ENCODE results near the gene CYTIP. TPM values are rescaled to one million over a fixed set of nuclear protein-coding genes. Genes with fewer than 3 reads are reported as not detected.

CYTIP gene
- total and polyA plus RNA-seq, 4 donors, result 1.6 to 5.5 (median 2.1) TPM

- no peaks in the 10 kb centered on the region for H3K27me3 ChIP-seq (ENCODE audit: control insufficient read depth in 4 of 4, insufficient read depth in 4 of 4, low read length in 3 of 4)
- peak overlapping the region; percentile 26 to 68 for H3K9ac ChIP-seq (ENCODE audit: low read depth in 1 of 2, low read length in 2 of 2)
- no peaks in the 10 kb centered on the region for H3K36me3 ChIP-seq (ENCODE audit: control insufficient read depth in 4 of 4, insufficient read depth in 3 of 4, low read depth in 1 of 4, low read length in 3 of 4)
- TF ChIP-seq SP1 (IDR thresholded peaks at IDR 0.05) (no peak), YY1 (IDR thresholded peaks at IDR 0.05) (no peak), HNF4A (conservative IDR thresholded peaks at IDR 0.05) (no peak), NR2F2 (IDR thresholded peaks at IDR 0.05) (no peak)
- H3K4me3 ChIP-seq (ENCODE audit: low read depth in 1 of 3, low read length in 3 of 3), result peak overlapping the region; percentile 18 to 53 (median 18)
- peaks cover 0 to 3% (median 0%) of the 10 kb centered on the region in 4 donors for H3K4me1 ChIP-seq (ENCODE audit: control insufficient read depth in 4 of 4, insufficient read depth in 4 of 4, low read length in 3 of 4)
- peak overlapping the region; percentile 80 to 85 for H3K27ac ChIP-seq (ENCODE audit: low read depth in 1 of 2, low read length in 2 of 2)
- DNase-seq (ENCODE audit: low spot score), result no peak
- no peaks in the 10 kb centered on the region for H3K9me3 ChIP-seq (ENCODE audit: control insufficient read depth in 4 of 4, low read length in 3 of 4)
These were observed 799 bp downstream of the CYTIP start for GRCh38 chr2:157443090-157443489.

DNA sequence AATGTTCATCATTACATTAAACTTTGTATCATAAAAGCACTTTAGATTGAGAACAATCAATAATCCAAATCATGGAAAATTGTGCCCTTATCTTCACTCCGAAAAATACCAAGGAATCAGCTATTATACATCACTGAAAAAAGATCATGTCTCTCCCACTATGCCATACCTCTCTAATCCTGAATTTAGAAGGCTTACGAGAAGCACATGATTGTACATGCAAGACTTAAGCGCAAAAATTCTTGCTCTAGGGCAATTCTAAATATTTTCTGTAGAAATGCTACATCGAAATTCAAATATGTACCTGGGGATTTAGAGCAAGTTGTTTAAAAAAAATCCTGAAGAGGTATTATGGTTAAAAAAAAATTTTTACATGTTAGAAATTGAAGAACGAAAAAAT lies 1.3 kb downstream of the CYTIP start:
- H3K36me3 ChIP-seq (ENCODE audit: control insufficient read depth in 4 of 4, insufficient read depth in 3 of 4, low read depth in 1 of 4, low read length in 3 of 4), result no peaks in the 10 kb centered on the region
- H3K4me1 ChIP-seq (ENCODE audit: control insufficient read depth in 4 of 4, insufficient read depth in 4 of 4, low read length in 3 of 4), result peaks cover 0 to 3% (median 0%) of the 10 kb centered on the region in 4 donors
- TF ChIP-seq, protein P1, sequence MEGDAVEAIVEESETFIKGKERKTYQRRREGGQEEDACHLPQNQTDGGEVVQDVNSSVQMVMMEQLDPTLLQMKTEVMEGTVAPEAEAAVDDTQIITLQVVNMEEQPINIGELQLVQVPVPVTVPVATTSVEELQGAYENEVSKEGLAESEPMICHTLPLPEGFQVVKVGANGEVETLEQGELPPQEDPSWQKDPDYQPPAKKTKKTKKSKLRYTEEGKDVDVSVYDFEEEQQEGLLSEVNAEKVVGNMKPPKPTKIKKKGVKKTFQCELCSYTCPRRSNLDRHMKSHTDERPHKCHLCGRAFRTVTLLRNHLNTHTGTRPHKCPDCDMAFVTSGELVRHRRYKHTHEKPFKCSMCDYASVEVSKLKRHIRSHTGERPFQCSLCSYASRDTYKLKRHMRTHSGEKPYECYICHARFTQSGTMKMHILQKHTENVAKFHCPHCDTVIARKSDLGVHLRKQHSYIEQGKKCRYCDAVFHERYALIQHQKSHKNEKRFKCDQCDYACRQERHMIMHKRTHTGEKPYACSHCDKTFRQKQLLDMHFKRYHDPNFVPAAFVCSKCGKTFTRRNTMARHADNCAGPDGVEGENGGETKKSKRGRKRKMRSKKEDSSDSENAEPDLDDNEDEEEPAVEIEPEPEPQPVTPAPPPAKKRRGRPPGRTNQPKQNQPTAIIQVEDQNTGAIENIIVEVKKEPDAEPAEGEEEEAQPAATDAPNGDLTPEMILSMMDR (IDR thresholded peaks at IDR 0.05; ENCODE audit: low read depth, low read length, missing input control), result no peak
- TF ChIP-seq GABPA (IDR thresholded peaks at IDR 0.05 in 1 of 2, conservative IDR thresholded peaks at IDR 0.05 in 1 of 2) (no peak), EGR1 (IDR thresholded peaks at IDR 0.05; ENCODE audit: low read depth in 2 of 2) (no peak), MAX (IDR thresholded peaks at IDR 0.05) (no peak), FOXA1 (IDR thresholded peaks at IDR 0.05) (no peak), YY1 (IDR thresholded peaks at IDR 0.05) (no peak), RAD21 (IDR thresholded peaks at IDR 0.05) (no peak), REST (IDR thresholded peaks at IDR 0.05) (no peak), TAF1 (conservative IDR thresholded peaks at IDR 0.05) (no peak), HNF4A (conservative IDR thresholded peaks at IDR 0.05) (no peak), FOXA2 (IDR thresholded peaks at IDR 0.05) (no peak), NR2F2 (IDR thresholded peaks at IDR 0.05) (no peak)
- TF ChIP-seq, protein P2, sequence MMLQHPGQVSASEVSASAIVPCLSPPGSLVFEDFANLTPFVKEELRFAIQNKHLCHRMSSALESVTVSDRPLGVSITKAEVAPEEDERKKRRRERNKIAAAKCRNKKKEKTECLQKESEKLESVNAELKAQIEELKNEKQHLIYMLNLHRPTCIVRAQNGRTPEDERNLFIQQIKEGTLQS (IDR thresholded peaks at IDR 0.05), result no peak
- TF ChIP-seq, protein P3, sequence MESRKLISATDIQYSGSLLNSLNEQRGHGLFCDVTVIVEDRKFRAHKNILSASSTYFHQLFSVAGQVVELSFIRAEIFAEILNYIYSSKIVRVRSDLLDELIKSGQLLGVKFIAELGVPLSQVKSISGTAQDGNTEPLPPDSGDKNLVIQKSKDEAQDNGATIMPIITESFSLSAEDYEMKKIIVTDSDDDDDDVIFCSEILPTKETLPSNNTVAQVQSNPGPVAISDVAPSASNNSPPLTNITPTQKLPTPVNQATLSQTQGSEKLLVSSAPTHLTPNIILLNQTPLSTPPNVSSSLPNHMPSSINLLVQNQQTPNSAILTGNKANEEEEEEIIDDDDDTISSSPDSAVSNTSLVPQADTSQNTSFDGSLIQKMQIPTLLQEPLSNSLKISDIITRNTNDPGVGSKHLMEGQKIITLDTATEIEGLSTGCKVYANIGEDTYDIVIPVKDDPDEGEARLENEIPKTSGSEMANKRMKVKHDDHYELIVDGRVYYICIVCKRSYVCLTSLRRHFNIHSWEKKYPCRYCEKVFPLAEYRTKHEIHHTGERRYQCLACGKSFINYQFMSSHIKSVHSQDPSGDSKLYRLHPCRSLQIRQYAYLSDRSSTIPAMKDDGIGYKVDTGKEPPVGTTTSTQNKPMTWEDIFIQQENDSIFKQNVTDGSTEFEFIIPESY (IDR thresholded peaks at IDR 0.05), result no peak
- H3K4me3 ChIP-seq (ENCODE audit: low read depth in 1 of 3, low read length in 3 of 3), result peak overlapping the region in 1 of 3 donors; percentile 29
- no peaks in the 10 kb centered on the region for H3K9me3 ChIP-seq (ENCODE audit: control insufficient read depth in 4 of 4, low read length in 3 of 4)
- peak overlapping the region in 1 of 2 donors; percentile 88 for H3K9ac ChIP-seq (ENCODE audit: low read depth in 1 of 2, low read length in 2 of 2)
- no peaks in the 10 kb centered on the region for H3K27me3 ChIP-seq (ENCODE audit: control insufficient read depth in 4 of 4, insufficient read depth in 4 of 4, low read length in 3 of 4)
- H3K27ac ChIP-seq (ENCODE audit: low read depth in 1 of 2, low read length in 2 of 2), result peak overlapping the region; percentile 28 to 80
- DNase-seq (ENCODE audit: low spot score), result no peak
- 63% methylated on average over 5 of the region's 5 CpGs for WGBS

Data from liver (tissue), 9 donors.